KOPT-K1 (cell line): Measurements from ENCODE around the gene SBK2.
"Not testable (repeated sequence)": the region's sequence is repeated elsewhere in the genome, so short reads cannot be mapped to it uniquely, and the experiment has no call there.

Source experiments
- H3K27ac ChIP-seq: fragments of 200-600 bp; sonication (generic); 2 replicates; pipeline ENCODE4 v1.5.1; 2016; ENCODE audit warnings: antibody characterized with exemption, mild to moderate bottlenecking, low read depth, low read length; ENCODE audit not compliant: poor library complexity, severe bottlenecking
- H3K36me3 ChIP-seq: fragments of 200-600 bp; sonication (generic); 2 replicates; pipeline ENCODE4 v1.5.1; 2017; ENCODE audit warnings: antibody characterized with exemption, mild to moderate bottlenecking, low read length, moderate library complexity; ENCODE audit not compliant: insufficient read depth
- H3K9me3 ChIP-seq: fragments of 200-600 bp; sonication (generic); 2 replicates; pipeline ENCODE4 v1.5.1; 2017; ENCODE audit warnings: antibody characterized with exemption, low read length, mild to moderate bottlenecking; ENCODE audit not compliant: insufficient read depth, poor library complexity, severe bottlenecking

The SBK2 gene

GRCh38 chr19:55503502-55504251 is 33.3 kb downstream of the SBK2 start:
- Histone ChIP-seq H3K36me3 (no peaks in the 10 kb centered on the region), H3K27ac (peak overlapping the region; percentile 45), H3K9me3 (no peaks in the 10 kb centered on the region)

- Histone ChIP-seq H3K9me3 (no peaks in the 10 kb centered on the region), H3K27ac (peak overlapping the region; percentile 45), H3K36me3 (no peaks in the 10 kb centered on the region)
Observed at GRCh38 chr19:55503157-55503501, 33.8 kb downstream of the SBK2 start.

- H3K9me3 ChIP-seq, result no peaks in the 10 kb centered on the region
- H3K36me3 ChIP-seq, result no peaks in the 10 kb centered on the region
- H3K27ac ChIP-seq, result no peak overlapping the region
Observed at GRCh38 chr19:55502197-55502952, 34.6 kb downstream of the SBK2 start.

GRCh38 chr19:55500368-55500952 is 36.5 kb downstream of the SBK2 start:
- H3K27ac ChIP-seq, result no peak overlapping the region
- H3K36me3 ChIP-seq, result no peaks in the 10 kb centered on the region
- no peaks in the 10 kb centered on the region for H3K9me3 ChIP-seq

- H3K27ac ChIP-seq, result no peak overlapping the region
Observed at GRCh38 chr19:55498246-55498840, 38.6 kb downstream of the SBK2 start.

GRCh38 chr19:55497763-55498162 is 39.2 kb downstream of the SBK2 start:
- H3K9me3 ChIP-seq, result no peaks in the 10 kb centered on the region
- H3K36me3 ChIP-seq, result no peaks in the 10 kb centered on the region
- no peak overlapping the region for H3K27ac ChIP-seq

More at GRCh38 chr19:55498246-55498840, 38.6 kb downstream of the SBK2 start:
- H3K9me3 ChIP-seq, result no peaks in the 10 kb centered on the region
- H3K36me3 ChIP-seq, result no peaks in the 10 kb centered on the region

- H3K36me3 ChIP-seq, H3K9me3 ChIP-seq, H3K27ac ChIP-seq: not testable (repeated sequence)
Observed at GRCh38 chr19:55496820-55497219, 40.1 kb downstream of the SBK2 start.

GRCh38 chr19:55495646-55496349 is 41.1 kb downstream of the SBK2 start:
- H3K36me3 ChIP-seq, result no peaks in the 10 kb centered on the region
- H3K27ac ChIP-seq, result no peak overlapping the region
- H3K9me3 ChIP-seq, result no peaks in the 10 kb centered on the region

GRCh38 chr19:55494172-55494761 is 42.7 kb downstream of the SBK2 start:
- Histone ChIP-seq H3K36me3 (no peaks in the 10 kb centered on the region), H3K27ac (no peak overlapping the region), H3K9me3 (no peaks in the 10 kb centered on the region)

GRCh38 chr19:55493645-55494171 is 43.2 kb downstream of the SBK2 start:
- Histone ChIP-seq H3K27ac (no peak overlapping the region), H3K9me3 (no peaks in the 10 kb centered on the region), H3K36me3 (no peaks in the 10 kb centered on the region)

- H3K36me3 ChIP-seq, result no peaks in the 10 kb centered on the region
- H3K9me3 ChIP-seq, result no peaks in the 10 kb centered on the region
- H3K27ac ChIP-seq, result no peak overlapping the region
Observed at GRCh38 chr19:55493052-55493644, 43.8 kb downstream of the SBK2 start.

GRCh38 chr19:55492362-55492944 is 44.5 kb downstream of the SBK2 start:
- Histone ChIP-seq H3K9me3 (no peaks in the 10 kb centered on the region), H3K36me3 (no peaks in the 10 kb centered on the region), H3K27ac (no peak overlapping the region)

GRCh38 chr19:55491546-55492360 is 45.2 kb downstream of the SBK2 start:
- H3K27ac ChIP-seq, result no peak overlapping the region
- no peaks in the 10 kb centered on the region for H3K9me3 ChIP-seq
- no peaks in the 10 kb centered on the region for H3K36me3 ChIP-seq
